K562 (cell line): Measurements from ENCODE around the gene PPP1R16B. TPM values are rescaled to one million over a fixed set of nuclear protein-coding genes. Genes with fewer than 3 reads are reported as not detected.

Experiments used
- ATAC-seq: fragments of 200-7000 bp; cut with Tn5 transposase; 3 replicates; pipeline ENCODE4 v1.9.1; 2020; ENCODE audit warnings: moderate library complexity
- BruUV-seq: library from RNA; stranded (reverse); fragments of 400-500 nt; replicated peaks from 2 replicates; lab custom pipeline; 2021; lab: Mats Ljungman, UMichigan
- CTCF ChIA-PET: fragments of 300-600 bp; formaldehyde crosslinking; extraction: SDS; loops from one replicate; lab custom pipeline; 2021; ENCODE audit warnings: low intra/inter-chr PET ratio; lab: Yijun Ruan, JAX
- POLR2A ChIA-PET: fragments of 300-600, 350-650 bp; sonication (Branson Sonifier 250); formaldehyde crosslinking; extraction: SDS; loops from one replicate; lab custom pipeline; 2021; ENCODE audit warnings: antibody characterized with exemption, inconsistent platforms; lab: Yijun Ruan, JAX
- DNase-seq, 4 experiments: peaks; one replicate each; pipeline versions ENCODE4 v3.0.0 to v3.0.0-alpha.2; 2011 to 2018; ENCODE audit warnings: low spot score in 3 of 4, mixed read lengths in 3 of 4; ENCODE audit errors: extremely low read depth in 1 of 4
- FAIRE-seq: peaks from 2 replicates; lab custom pipeline; 2011; peaks lifted over from hg19 to GRCh38; lab: Jason Lieb, UNC
- H2AFZ ChIP-seq: 2 replicates; pipeline ENCODE4 v1.6.0; 2011; ENCODE audit warnings: low read depth, low read length, control low read depth, inconsistent platforms
- H3K27ac ChIP-seq: fragments of 200-600 bp; 3 replicates; pipeline ENCODE4 v1.8.0; 2011; ENCODE audit warnings: low read depth, mild to moderate bottlenecking, control low read depth, inconsistent platforms, low read length, moderate library complexity, mixed read lengths; ENCODE audit errors: extremely low read depth
- H3K27me3 ChIP-seq, 2 experiments: fragments of 300-600 bp in 1 of 2; 2 replicates in 1 of 2; 3 replicates in 1 of 2; pipeline versions ENCODE4 v1.6.0 to v1.8.0; 2011; ENCODE audit warnings: inconsistent platforms in 2 of 2, low read length in 2 of 2, mild to moderate bottlenecking in 1 of 2, mixed read lengths in 1 of 2, moderate library complexity in 1 of 2; ENCODE audit not compliant: control insufficient read depth in 2 of 2, insufficient read depth in 2 of 2
- H3K36me3 ChIP-seq: fragments of 300-600 bp; 3 replicates; pipeline ENCODE4 v1.8.0; 2011; ENCODE audit warnings: mild to moderate bottlenecking, low read length, inconsistent platforms; ENCODE audit not compliant: control insufficient read depth, insufficient read depth
- H3K4me1 ChIP-seq, 2 experiments: fragments of 200-600 bp in 1 of 2; replicated peaks in 1 of 2; 2 replicates in 1 of 2; 3 replicates in 1 of 2; pipeline versions ENCODE4 v1.5.1 to v1.8.0; 2011; ENCODE audit warnings: inconsistent platforms in 2 of 2, low read length in 2 of 2, mild to moderate bottlenecking in 1 of 2, mixed read lengths in 1 of 2, moderate library complexity in 1 of 2; ENCODE audit not compliant: control insufficient read depth in 2 of 2, insufficient read depth in 2 of 2
- H3K4me2 ChIP-seq: 2 replicates; pipeline ENCODE4 v1.6.1; 2011; ENCODE audit warnings: low read length, control low read depth, inconsistent platforms, mixed read lengths; ENCODE audit not compliant: insufficient read depth
- H3K4me3 ChIP-seq: fragments of 200-600 bp; sonication (generic), shearing (Covaris generic); 2 replicates; pipeline ENCODE4 v1.5.1; 2016; ENCODE audit warnings: control low read depth, inconsistent platforms
- H3K79me2 ChIP-seq: fragments of 200-600 bp; 3 replicates; pipeline ENCODE4 v1.8.0; 2011; ENCODE audit warnings: low read length, inconsistent platforms; ENCODE audit not compliant: control insufficient read depth, insufficient read depth
- H3K9ac ChIP-seq, 2 experiments: 2 replicates each; pipeline versions ENCODE4 v1.6.0 to v1.6.1; 2011; ENCODE audit warnings: low read depth in 2 of 2, low read length in 2 of 2, control low read depth in 1 of 2, inconsistent platforms in 1 of 2, mild to moderate bottlenecking in 1 of 2, mixed read lengths in 1 of 2; ENCODE audit not compliant: insufficient read depth in 1 of 2
- H3K9me1 ChIP-seq: one replicate; pipeline ENCODE4 v1.6.0; 2011; ENCODE audit warnings: inconsistent platforms, mild to moderate bottlenecking, low read length, moderate library complexity; ENCODE audit not compliant: control insufficient read depth, insufficient read depth
- H3K9me3 ChIP-seq: replicated peaks from 2 replicates; pipeline ENCODE4 v1.5.1; 2011; ENCODE audit warnings: low read depth, low read length, inconsistent platforms; ENCODE audit not compliant: control insufficient read depth, insufficient read depth
- H4K20me1 ChIP-seq: replicated peaks from 2 replicates; pipeline ENCODE4 v1.6.1; 2011; ENCODE audit warnings: low read length, inconsistent platforms, mixed read lengths; ENCODE audit not compliant: control insufficient read depth, insufficient read depth
- ATF6 ChIP-seq: sonication (generic); formaldehyde crosslinking; IDR thresholded peaks from 2 replicates; pipeline ENCODE4 v1.4.0; 2020; ENCODE audit warnings: mild to moderate bottlenecking, missing genetic modification reagents
- CHD4 ChIP-seq: fragments of 200-600 bp; sonication (generic); IDR thresholded peaks from 3 replicates; pipeline ENCODE4 v1.6.1; 2012; ENCODE audit warnings: low read depth, mild to moderate bottlenecking, mixed read lengths, low read length, inconsistent platforms; ENCODE audit not compliant: insufficient read depth, insufficient replicate concordance, poor library complexity, severe bottlenecking
- EP400 ChIP-seq: fragments of 450-650 bp; IDR thresholded peaks from 2 replicates; pipeline ENCODE4 v1.6.1; 2017; ENCODE audit warnings: antibody characterized with exemption, mild to moderate bottlenecking, moderate library complexity
- HNRNPL ChIP-seq: fragments of 200-400 bp; formaldehyde crosslinking; IDR thresholded peaks from 2 replicates; pipeline ENCODE4 v1.6.1; 2017; ENCODE audit warnings: low read depth, mild to moderate bottlenecking, low read length
- MTA2 ChIP-seq: fragments of 450-650 bp; IDR thresholded peaks from 2 replicates; pipeline ENCODE4 v1.6.1; 2016; ENCODE audit warnings: low read depth
- MXD1 ChIP-seq: fragments of 250-450 bp; sonication (Bioruptor Pico); IDR thresholded peaks from 2 replicates; pipeline ENCODE4 v1.8.0; 2021; ENCODE audit warnings: borderline replicate concordance, mild to moderate bottlenecking, moderate library complexity; ENCODE audit not compliant: poor library complexity, severe bottlenecking
- NFE2 ChIP-seq: IDR thresholded peaks from 2 replicates; pipeline ENCODE4 v1.6.1; 2014; ENCODE audit warnings: antibody characterized with exemption, low read depth
- RREB1 ChIP-seq: fragments of 250-450 bp; sonication (Bioruptor Pico); IDR thresholded peaks from 2 replicates; pipeline ENCODE4 v1.4.0; 2020
- SIN3A ChIP-seq, 2 experiments: fragments of 150-350 bp in 1 of 2; IDR thresholded peaks; 2 replicates each; pipeline ENCODE4 v1.6.1; 2011 to 2016; ENCODE audit warnings: borderline replicate concordance in 2 of 2, low read depth in 2 of 2, low read length in 2 of 2, mild to moderate bottlenecking in 2 of 2, moderate library complexity in 2 of 2; ENCODE audit not compliant: control insufficient read depth in 1 of 2
- SMARCA4 ChIP-seq: fragments of 450-650 bp; IDR thresholded peaks from 2 replicates; pipeline ENCODE4 v1.6.1; 2016
- ZC3H8 ChIP-seq: fragments of 450-650 bp; IDR thresholded peaks from 2 replicates; pipeline ENCODE4 v1.6.1; 2017
- ZNF224 ChIP-seq: sonication (generic); formaldehyde crosslinking; IDR thresholded peaks from 2 replicates; pipeline ENCODE4 v1.8.0; 2022; ENCODE audit warnings: mild to moderate bottlenecking, missing genetic modification reagents
- ZNF512 ChIP-seq: IDR thresholded peaks from 2 replicates; pipeline ENCODE4 v1.6.1; 2016; ENCODE audit warnings: missing genetic modification characterization, missing compliant biosample characterization
- WGBS: fragments of 100-300 bp; shearing (Covaris generic); methylation state at CpG from one replicate; pipeline ENCODE4 v1.1.6; 2016; ENCODE audit warnings: low coverage, mixed read lengths; ENCODE audit not compliant: insufficient coverage; ENCODE audit errors: missing lambda C conversion rate; 5-methylcytosine and 5-hydroxymethylcytosine counted together
- in situ Hi-C: fragments of 300-500 bp; cut with MboI; formaldehyde crosslinking; loops from 4 replicates; pipeline ENCODE4 v1.15.0; 2018; ENCODE audit warnings: inconsistent platforms, mixed read lengths
- intact Hi-C: fragments of 100-400 bp; cut with micrococcal nuclease; formaldehyde crosslinking; loops from 2 replicates; pipeline ENCODE4 v1.14.2; 2022
- polyA plus RNA-seq, 8 experiments: library from polyadenylated mRNA; depleted of rRNA in 4 of 8; stranded (reverse) in 5 of 8; unstranded in 3 of 8; fragments of >200 nt; fragmentation: Nextera tagmentation in 2 of 8; fragmentation: Illumina TruSeq in 1 of 8; extraction: Ambion mirVana in 2 of 8; extraction: Trizol in 1 of 8; gene quantifications; 2 replicates each; pipeline versions ENCODE4 v1.2.1 to v1.2.3, GENCODE V29; 2011 to 2014; ENCODE audit warnings: inconsistent platforms in 1 of 8, missing spikeins in 1 of 8
- total RNA-seq, 7 experiments: library from RNA; depleted of rRNA in 6 of 7; stranded (reverse); fragments of >200 nt in 6 of 7; fragmentation: Illumina TruSeq in 2 of 7; extraction: Trizol in 2 of 7; gene quantifications; 2 replicates each; pipeline versions ENCODE4 v1.2.1 to v1.2.3, GENCODE V29; 2011 to 2021; ENCODE audit warnings: low replicate concordance in 1 of 7

PPP1R16B gene
- total and polyA plus RNA-seq, 9 of the 15 experiments (the other 6 are each of a cell fraction or from before 2014, with no cell fraction given), result 1.5 to 11.5 (median 6.8) TPM

GRCh38 chr20:38812182-38812581, 6.7 kb downstream of the PPP1R16B start:
- intact Hi-C loops (no loop called here), in situ Hi-C loops (no loop called here)
- DNase-seq, result no peak
- ATAC-seq, result no peak
- FAIRE-seq, result no peak
- Histone ChIP-seq H2AFZ (no peak overlapping the region), H3K4me3 (no peak overlapping the region), H3K79me2 (no peaks in the 10 kb centered on the region), H3K9me1 (no peaks in the 10 kb centered on the region), H3K9me3 (no peaks in the 10 kb centered on the region), H3K36me3 (no peaks in the 10 kb centered on the region), H3K27me3 (peaks cover 0 to 4% of the 10 kb centered on the region in 2 experiments; a peak in 2 of 5 replicates), H3K9ac (no peak overlapping the region), H3K4me1 (peaks cover 0 to 2% of the 10 kb centered on the region in 2 experiments; a peak in 2 of 5 replicates), H4K20me1 (no peaks in the 10 kb centered on the region; the same call in 1 of the 2 replicates), H3K27ac (no peak overlapping the region), H3K4me2 (no peak overlapping the region)
- BruUV-seq, result no TSS peak
- ChIA-PET CTCF (no interaction called here), POLR2A (interaction anchor here (1.3 kb wide), 2 partner anchors 9 to 14 kb away, joined by 3 to 5 read pairs; no protein-coding TSS in a partner anchor)
- WGBS, result 26% methylated on average over 5 of the region's 5 CpGs
- TF ChIP-seq MTA2 (no peak), SIN3A (IDR thresholded peaks at IDR 0.05; ENCODE audit: borderline replicate concordance in 2 of 2, control insufficient read depth in 1 of 2, low read depth in 2 of 2, low read length in 2 of 2) (no peak), NFE2 (no peak), EP400 (no peak), ZNF224 (CRISPR knock-in tag) (no peak), ZNF512 (tag) (no peak), SMARCA4 (no peak), MXD1 (CRISPR knock-in tag) (no peak), RREB1 (CRISPR knock-in tag) (no peak), CHD4 (no peak), ATF6 (CRISPR knock-in tag) (no peak), ZC3H8 (no peak), HNRNPL (no peak)
